GM23338 (cell line): Measurements from ENCODE around the gene SLC25A10. TPM values are rescaled to one million over a fixed set of nuclear protein-coding genes. Genes with fewer than 3 reads are reported as not detected.

ENCODE experiments used
- ATAC-seq: fragments of 200-7000 bp; cut with Tn5 transposase; 3 replicates; pipeline ENCODE4 v1.9.1; 2020
- DNase-seq: peaks from one replicate; pipeline ENCODE4 v3.0.0-alpha.2; 2015; ENCODE audit warnings: low spot score
- H2AFZ ChIP-seq: fragments of 200-600 bp; sonication (generic); 2 replicates; pipeline ENCODE4 v1.8.0; 2016; ENCODE audit warnings: antibody characterized with exemption, mild to moderate bottlenecking, moderate library complexity
- H3F3A ChIP-seq: fragments of 200-600 bp; sonication (generic); replicated peaks from 2 replicates; pipeline ENCODE4 v1.8.0; 2017; ENCODE audit warnings: antibody characterized with exemption, mixed run types, low read depth
- H3K27ac ChIP-seq: fragments of 200-600 bp; sonication (generic); 2 replicates; pipeline ENCODE4 v1.6.1; 2016; ENCODE audit warnings: low read depth
- H3K27me3 ChIP-seq: fragments of 200-600 bp; sonication (generic); 2 replicates; pipeline ENCODE4 v1.8.0; 2016; ENCODE audit warnings: mild to moderate bottlenecking, mixed run types, moderate library complexity; ENCODE audit not compliant: insufficient read depth
- H3K36me3 ChIP-seq: fragments of 200-600 bp; sonication (generic); 2 replicates; pipeline ENCODE4 v1.8.0; 2016; ENCODE audit warnings: mild to moderate bottlenecking; ENCODE audit not compliant: insufficient read depth
- H3K4me1 ChIP-seq: fragments of 200-600 bp; sonication (generic); 2 replicates; pipeline ENCODE4 v1.8.0; 2016; ENCODE audit warnings: mild to moderate bottlenecking, moderate library complexity; ENCODE audit not compliant: insufficient read depth
- H3K4me2 ChIP-seq: fragments of 200-600 bp; sonication (generic); 2 replicates; pipeline ENCODE4 v1.7.1; 2017; ENCODE audit warnings: mixed run types
- H3K4me3 ChIP-seq: fragments of 200-600 bp; sonication (generic); 2 replicates; pipeline ENCODE4 v1.6.1; 2016; ENCODE audit warnings: mixed run types
- H3K79me2 ChIP-seq: fragments of 200-600 bp; sonication (generic); replicated peaks from 2 replicates; pipeline ENCODE4 v1.8.0; 2017; ENCODE audit warnings: mild to moderate bottlenecking; ENCODE audit not compliant: insufficient read depth
- H3K9me2 ChIP-seq: fragments of 200-600 bp; sonication (generic); 2 replicates; pipeline ENCODE4 v1.8.0; 2017; ENCODE audit not compliant: insufficient read depth
- H4K20me1 ChIP-seq: fragments of 200-600 bp; sonication (generic); replicated peaks from 2 replicates; pipeline ENCODE4 v1.8.0; 2017; ENCODE audit warnings: mild to moderate bottlenecking; ENCODE audit not compliant: insufficient read depth
- H3K27ac Mint-ChIP-seq: 2 replicates; pipeline ENCODE4 v1.8.0; 2020; ENCODE audit warnings: inconsistent platforms, mild to moderate bottlenecking, moderate library complexity, mixed read lengths
- H3K27me3 Mint-ChIP-seq: 3 replicates; pipeline ENCODE4 v1.8.0; 2022; ENCODE audit warnings: low read depth, mild to moderate bottlenecking, moderate library complexity, mixed read lengths, inconsistent platforms; ENCODE audit not compliant: insufficient read depth, poor library complexity
- H3K36me3 Mint-ChIP-seq: 3 replicates; pipeline ENCODE4 v1.8.0; 2021; ENCODE audit warnings: low read depth, mild to moderate bottlenecking, inconsistent platforms, moderate library complexity, mixed read lengths
- H3K4me1 Mint-ChIP-seq: 3 replicates; pipeline ENCODE4 v1.8.0; 2020; ENCODE audit warnings: mild to moderate bottlenecking, inconsistent platforms, mixed read lengths
- H3K4me3 Mint-ChIP-seq: 3 replicates; pipeline ENCODE4 v1.8.0; 2021; ENCODE audit warnings: moderate library complexity, mild to moderate bottlenecking, inconsistent platforms, mixed read lengths
- H3K9me3 Mint-ChIP-seq: 3 replicates; pipeline ENCODE4 v1.8.0; 2020; ENCODE audit warnings: moderate library complexity, mild to moderate bottlenecking, inconsistent platforms, mixed read lengths
- EZH2 ChIP-seq: fragments of 200-600 bp; sonication (generic); IDR thresholded peaks from one replicate; pipeline ENCODE4 v1.8.0; 2017; ENCODE audit warnings: antibody characterized with exemption, mild to moderate bottlenecking, low read depth; ENCODE audit not compliant: unreplicated experiment
- EZH2phosphoT487 ChIP-seq: fragments of 200-600 bp; sonication (generic); IDR thresholded peaks from one replicate; pipeline ENCODE4 v1.8.1; 2018; ENCODE audit warnings: antibody characterized with exemption; ENCODE audit not compliant: unreplicated experiment
- NANOG ChIP-seq: IDR thresholded peaks from 2 replicates; pipeline ENCODE4 v1.6.1; 2016; ENCODE audit warnings: antibody characterized with exemption, borderline replicate concordance
- STAT1 ChIP-seq: IDR thresholded peaks from one replicate; pipeline ENCODE4 v1.6.1; 2016; ENCODE audit warnings: antibody characterized with exemption; ENCODE audit not compliant: unreplicated experiment
- ZNF114 ChIP-seq: fragments of 250-450 bp; sonication (Bioruptor Pico); IDR thresholded peaks from 2 replicates; pipeline ENCODE4 v1.5.0; 2020; ENCODE audit warnings: mild to moderate bottlenecking, moderate library complexity
- ZNF331 ChIP-seq: fragments of 250-450 bp; sonication (Bioruptor Pico); IDR thresholded peaks from 2 replicates; pipeline ENCODE4 v1.5.0; 2020; ENCODE audit warnings: low read depth, mild to moderate bottlenecking, moderate library complexity
- polyA plus RNA-seq: library from polyadenylated mRNA; unstranded; fragments of >200 nt; fragmentation: Nextera tagmentation; extraction: Ambion mirVana; gene quantifications from 2 replicates; pipeline ENCODE4 v1.2.1, GENCODE V29; 2016
- total RNA-seq: library from RNA; depleted of rRNA; stranded (reverse); fragments of >200 nt; shearing (Covaris generic); gene quantifications from 2 replicates; pipeline ENCODE4 v1.2.3, GENCODE V29; 2014
- TF ChIP-seq, protein P1 (sequence below): IDR thresholded peaks from 2 replicates; pipeline ENCODE4 v1.6.1; 2016; ENCODE audit warnings: antibody characterized with exemption
- TF ChIP-seq, protein P2 (sequence below), 2 experiments: fragments of 200-600 bp in 1 of 2; sonication (generic) in 1 of 2; conservative IDR thresholded peaks; 2 replicates each; pipeline versions ENCODE4 v1.5.1 to v1.6.1; 2016 to 2017; ENCODE audit warnings: antibody characterized with exemption in 2 of 2, low read depth in 2 of 2, mild to moderate bottlenecking in 2 of 2, moderate library complexity in 1 of 2
- TF ChIP-seq, protein P3 (sequence below): fragments of 250-450 bp; sonication (Bioruptor Pico); IDR thresholded peaks from 2 replicates; pipeline ENCODE4 v1.5.0; 2020; ENCODE audit warnings: mild to moderate bottlenecking, moderate library complexity
- TF ChIP-seq, protein P4 (sequence below): IDR thresholded peaks from one replicate; pipeline ENCODE4 v1.6.1; 2018; ENCODE audit warnings: antibody characterized with exemption; ENCODE audit not compliant: unreplicated experiment

SLC25A10 gene
- total and polyA plus RNA-seq, 2 experiments from 2014 or later: 25.7 to 47.4 TPM

DNA sequence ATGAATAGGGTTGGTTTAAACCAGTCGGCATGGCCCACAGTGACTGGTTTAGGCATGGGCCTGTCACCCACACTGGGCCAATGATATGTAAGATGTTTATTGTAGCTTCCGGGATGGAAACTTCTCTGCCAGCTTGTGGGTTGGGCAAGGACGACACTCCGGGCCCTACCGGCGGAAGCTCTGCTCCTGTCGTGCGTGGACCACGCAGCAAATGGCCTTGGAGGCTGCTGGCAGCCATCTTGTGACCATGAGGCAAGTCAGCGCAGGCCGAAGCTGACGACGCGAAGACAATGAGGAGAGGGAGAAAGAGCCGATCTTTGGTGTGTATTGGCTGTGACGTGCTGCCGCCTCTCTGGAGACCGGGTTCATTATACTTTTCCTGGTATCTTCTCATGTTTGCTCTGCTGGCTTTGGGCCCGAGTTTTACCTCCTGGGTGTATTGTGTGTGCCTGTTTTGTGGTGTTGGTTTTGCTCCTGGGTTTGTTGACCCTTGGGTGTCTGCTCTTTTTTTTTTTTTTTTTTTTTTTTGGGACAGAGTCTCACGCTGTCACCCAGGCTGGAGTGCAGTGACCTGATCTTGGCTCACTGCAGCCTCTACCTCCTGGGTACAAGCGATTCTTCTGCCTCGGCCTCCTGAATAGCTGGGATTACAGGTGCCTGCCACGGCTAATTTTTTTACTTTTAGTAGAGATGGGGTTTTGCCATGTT is 15.4 kb downstream of the SLC25A10 start:
- peaks cover 13% of the 10 kb centered on the region for H3K27me3 Mint-ChIP-seq
- DNase-seq (no peak), ATAC-seq (no peak)
- Histone ChIP-seq H3K4me1 (peaks cover 5% of the 10 kb centered on the region; the same call in 1 of the 2 replicates), H3K36me3 (no peaks in the 10 kb centered on the region), H2AFZ (no peak overlapping the region; the same call in 1 of the 2 replicates), H3K4me3 (no peak overlapping the region), H4K20me1 (no peaks in the 10 kb centered on the region), H3F3A (peaks cover 10% of the 10 kb centered on the region; the same call in 1 of the 2 replicates), H3K79me2 (no peaks in the 10 kb centered on the region), H3K9me2 (no peaks in the 10 kb centered on the region), H3K4me2 (no peak overlapping the region), H3K27ac (no peak overlapping the region), H3K27me3 (no peaks in the 10 kb centered on the region)
- no peak overlapping the region for H3K27ac Mint-ChIP-seq
- no peaks in the 10 kb centered on the region for H3K36me3 Mint-ChIP-seq
- H3K9me3 Mint-ChIP-seq: no peaks in the 10 kb centered on the region
- TF ChIP-seq NANOG (no peak), ZNF114 (CRISPR knock-in tag) (no peak), STAT1 (no peak), EZH2phosphoT487 (no peak), EZH2 (no peak), ZNF331 (no peak)
- TF ChIP-seq, protein P1, sequence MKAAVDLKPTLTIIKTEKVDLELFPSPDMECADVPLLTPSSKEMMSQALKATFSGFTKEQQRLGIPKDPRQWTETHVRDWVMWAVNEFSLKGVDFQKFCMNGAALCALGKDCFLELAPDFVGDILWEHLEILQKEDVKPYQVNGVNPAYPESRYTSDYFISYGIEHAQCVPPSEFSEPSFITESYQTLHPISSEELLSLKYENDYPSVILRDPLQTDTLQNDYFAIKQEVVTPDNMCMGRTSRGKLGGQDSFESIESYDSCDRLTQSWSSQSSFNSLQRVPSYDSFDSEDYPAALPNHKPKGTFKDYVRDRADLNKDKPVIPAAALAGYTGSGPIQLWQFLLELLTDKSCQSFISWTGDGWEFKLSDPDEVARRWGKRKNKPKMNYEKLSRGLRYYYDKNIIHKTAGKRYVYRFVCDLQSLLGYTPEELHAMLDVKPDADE: no peak
- TF ChIP-seq, protein P2, sequence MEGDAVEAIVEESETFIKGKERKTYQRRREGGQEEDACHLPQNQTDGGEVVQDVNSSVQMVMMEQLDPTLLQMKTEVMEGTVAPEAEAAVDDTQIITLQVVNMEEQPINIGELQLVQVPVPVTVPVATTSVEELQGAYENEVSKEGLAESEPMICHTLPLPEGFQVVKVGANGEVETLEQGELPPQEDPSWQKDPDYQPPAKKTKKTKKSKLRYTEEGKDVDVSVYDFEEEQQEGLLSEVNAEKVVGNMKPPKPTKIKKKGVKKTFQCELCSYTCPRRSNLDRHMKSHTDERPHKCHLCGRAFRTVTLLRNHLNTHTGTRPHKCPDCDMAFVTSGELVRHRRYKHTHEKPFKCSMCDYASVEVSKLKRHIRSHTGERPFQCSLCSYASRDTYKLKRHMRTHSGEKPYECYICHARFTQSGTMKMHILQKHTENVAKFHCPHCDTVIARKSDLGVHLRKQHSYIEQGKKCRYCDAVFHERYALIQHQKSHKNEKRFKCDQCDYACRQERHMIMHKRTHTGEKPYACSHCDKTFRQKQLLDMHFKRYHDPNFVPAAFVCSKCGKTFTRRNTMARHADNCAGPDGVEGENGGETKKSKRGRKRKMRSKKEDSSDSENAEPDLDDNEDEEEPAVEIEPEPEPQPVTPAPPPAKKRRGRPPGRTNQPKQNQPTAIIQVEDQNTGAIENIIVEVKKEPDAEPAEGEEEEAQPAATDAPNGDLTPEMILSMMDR (conservative IDR thresholded peaks at IDR 0.05; ENCODE audit: low read depth in 2 of 2): no peak
- TF ChIP-seq, protein P3, sequence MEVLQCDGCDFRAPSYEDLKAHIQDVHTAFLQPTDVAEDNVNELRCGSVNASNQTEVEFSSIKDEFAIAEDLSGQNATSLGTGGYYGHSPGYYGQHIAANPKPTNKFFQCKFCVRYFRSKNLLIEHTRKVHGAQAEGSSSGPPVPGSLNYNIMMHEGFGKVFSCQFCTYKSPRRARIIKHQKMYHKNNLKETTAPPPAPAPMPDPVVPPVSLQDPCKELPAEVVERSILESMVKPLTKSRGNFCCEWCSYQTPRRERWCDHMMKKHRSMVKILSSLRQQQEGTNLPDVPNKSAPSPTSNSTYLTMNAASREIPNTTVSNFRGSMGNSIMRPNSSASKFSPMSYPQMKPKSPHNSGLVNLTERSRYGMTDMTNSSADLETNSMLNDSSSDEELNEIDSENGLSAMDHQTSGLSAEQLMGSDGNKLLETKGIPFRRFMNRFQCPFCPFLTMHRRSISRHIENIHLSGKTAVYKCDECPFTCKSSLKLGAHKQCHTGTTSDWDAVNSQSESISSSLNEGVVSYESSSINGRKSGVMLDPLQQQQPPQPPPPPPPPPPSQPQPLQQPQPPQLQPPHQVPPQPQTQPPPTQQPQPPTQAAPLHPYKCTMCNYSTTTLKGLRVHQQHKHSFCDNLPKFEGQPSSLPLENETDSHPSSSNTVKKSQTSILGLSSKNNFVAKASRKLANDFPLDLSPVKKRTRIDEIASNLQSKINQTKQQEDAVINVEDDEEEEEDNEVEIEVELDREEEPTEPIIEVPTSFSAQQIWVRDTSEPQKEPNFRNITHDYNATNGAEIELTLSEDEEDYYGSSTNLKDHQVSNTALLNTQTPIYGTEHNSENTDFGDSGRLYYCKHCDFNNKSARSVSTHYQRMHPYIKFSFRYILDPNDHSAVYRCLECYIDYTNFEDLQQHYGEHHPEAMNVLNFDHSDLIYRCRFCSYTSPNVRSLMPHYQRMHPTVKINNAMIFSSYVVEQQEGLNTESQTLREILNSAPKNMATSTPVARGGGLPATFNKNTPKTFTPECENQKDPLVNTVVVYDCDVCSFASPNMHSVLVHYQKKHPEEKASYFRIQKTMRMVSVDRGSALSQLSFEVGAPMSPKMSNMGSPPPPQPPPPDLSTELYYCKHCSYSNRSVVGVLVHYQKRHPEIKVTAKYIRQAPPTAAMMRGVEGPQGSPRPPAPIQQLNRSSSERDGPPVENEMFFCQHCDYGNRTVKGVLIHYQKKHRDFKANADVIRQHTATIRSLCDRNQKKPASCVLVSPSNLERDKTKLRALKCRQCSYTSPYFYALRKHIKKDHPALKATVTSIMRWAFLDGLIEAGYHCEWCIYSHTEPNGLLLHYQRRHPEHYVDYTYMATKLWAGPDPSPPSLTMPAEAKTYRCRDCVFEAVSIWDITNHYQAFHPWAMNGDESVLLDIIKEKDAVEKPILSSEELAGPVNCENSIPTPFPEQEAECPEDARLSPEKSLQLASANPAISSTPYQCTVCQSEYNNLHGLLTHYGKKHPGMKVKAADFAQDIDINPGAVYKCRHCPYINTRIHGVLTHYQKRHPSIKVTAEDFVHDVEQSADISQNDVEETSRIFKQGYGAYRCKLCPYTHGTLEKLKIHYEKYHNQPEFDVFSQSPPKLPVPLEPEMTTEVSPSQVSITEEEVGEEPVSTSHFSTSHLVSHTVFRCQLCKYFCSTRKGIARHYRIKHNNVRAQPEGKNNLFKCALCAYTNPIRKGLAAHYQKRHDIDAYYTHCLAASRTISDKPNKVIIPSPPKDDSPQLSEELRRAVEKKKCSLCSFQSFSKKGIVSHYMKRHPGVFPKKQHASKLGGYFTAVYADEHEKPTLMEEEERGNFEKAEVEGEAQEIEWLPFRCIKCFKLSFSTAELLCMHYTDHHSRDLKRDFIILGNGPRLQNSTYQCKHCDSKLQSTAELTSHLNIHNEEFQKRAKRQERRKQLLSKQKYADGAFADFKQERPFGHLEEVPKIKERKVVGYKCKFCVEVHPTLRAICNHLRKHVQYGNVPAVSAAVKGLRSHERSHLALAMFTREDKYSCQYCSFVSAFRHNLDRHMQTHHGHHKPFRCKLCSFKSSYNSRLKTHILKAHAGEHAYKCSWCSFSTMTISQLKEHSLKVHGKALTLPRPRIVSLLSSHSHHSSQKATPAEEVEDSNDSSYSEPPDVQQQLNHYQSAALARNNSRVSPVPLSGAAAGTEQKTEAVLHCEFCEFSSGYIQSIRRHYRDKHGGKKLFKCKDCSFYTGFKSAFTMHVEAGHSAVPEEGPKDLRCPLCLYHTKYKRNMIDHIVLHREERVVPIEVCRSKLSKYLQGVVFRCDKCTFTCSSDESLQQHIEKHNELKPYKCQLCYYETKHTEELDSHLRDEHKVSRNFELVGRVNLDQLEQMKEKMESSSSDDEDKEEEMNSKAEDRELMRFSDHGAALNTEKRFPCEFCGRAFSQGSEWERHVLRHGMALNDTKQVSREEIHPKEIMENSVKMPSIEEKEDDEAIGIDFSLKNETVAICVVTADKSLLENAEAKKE (CRISPR knock-in tag): no peak
- TF ChIP-seq, protein P4, sequence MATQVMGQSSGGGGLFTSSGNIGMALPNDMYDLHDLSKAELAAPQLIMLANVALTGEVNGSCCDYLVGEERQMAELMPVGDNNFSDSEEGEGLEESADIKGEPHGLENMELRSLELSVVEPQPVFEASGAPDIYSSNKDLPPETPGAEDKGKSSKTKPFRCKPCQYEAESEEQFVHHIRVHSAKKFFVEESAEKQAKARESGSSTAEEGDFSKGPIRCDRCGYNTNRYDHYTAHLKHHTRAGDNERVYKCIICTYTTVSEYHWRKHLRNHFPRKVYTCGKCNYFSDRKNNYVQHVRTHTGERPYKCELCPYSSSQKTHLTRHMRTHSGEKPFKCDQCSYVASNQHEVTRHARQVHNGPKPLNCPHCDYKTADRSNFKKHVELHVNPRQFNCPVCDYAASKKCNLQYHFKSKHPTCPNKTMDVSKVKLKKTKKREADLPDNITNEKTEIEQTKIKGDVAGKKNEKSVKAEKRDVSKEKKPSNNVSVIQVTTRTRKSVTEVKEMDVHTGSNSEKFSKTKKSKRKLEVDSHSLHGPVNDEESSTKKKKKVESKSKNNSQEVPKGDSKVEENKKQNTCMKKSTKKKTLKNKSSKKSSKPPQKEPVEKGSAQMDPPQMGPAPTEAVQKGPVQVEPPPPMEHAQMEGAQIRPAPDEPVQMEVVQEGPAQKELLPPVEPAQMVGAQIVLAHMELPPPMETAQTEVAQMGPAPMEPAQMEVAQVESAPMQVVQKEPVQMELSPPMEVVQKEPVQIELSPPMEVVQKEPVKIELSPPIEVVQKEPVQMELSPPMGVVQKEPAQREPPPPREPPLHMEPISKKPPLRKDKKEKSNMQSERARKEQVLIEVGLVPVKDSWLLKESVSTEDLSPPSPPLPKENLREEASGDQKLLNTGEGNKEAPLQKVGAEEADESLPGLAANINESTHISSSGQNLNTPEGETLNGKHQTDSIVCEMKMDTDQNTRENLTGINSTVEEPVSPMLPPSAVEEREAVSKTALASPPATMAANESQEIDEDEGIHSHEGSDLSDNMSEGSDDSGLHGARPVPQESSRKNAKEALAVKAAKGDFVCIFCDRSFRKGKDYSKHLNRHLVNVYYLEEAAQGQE: no peak
- H3K4me3 Mint-ChIP-seq: no peak overlapping the region
- peaks cover 14% of the 10 kb centered on the region for H3K4me1 Mint-ChIP-seq
